CD4-positive, alpha-beta T cell treated with Interleukin-10 for 1 hour (primary cell): ENCODE data around the gene LOXHD1.

Source experiments
- DNase-seq: peaks from one replicate; pipeline ENCODE4 v3.0.0-alpha.2; 2020

The LOXHD1 gene

GRCh38 chr18:46574000-46574742 lies 82.8 kb downstream of the LOXHD1 start:
- DNase-seq, result no peak

GRCh38 chr18:46573156-46573555 lies 83.9 kb downstream of the LOXHD1 start:
- DNase-seq, result no peak

GRCh38 chr18:46571756-46572155 lies 85.3 kb downstream of the LOXHD1 start:
- DNase-seq, result no peak

GRCh38 chr18:46570666-46571065 lies 86.4 kb downstream of the LOXHD1 start:
- DNase-seq, result no peak

GRCh38 chr18:46570134-46570533 lies 86.9 kb downstream of the LOXHD1 start:
- DNase-seq, result no peak

GRCh38 chr18:46569211-46569610 lies 87.8 kb downstream of the LOXHD1 start:
- DNase-seq, result no peak

- DNase-seq, result no peak
These were observed 89.8 kb downstream of the LOXHD1 start for GRCh38 chr18:46567196-46567595.

- no peak for DNase-seq
These were observed 90.9 kb downstream of the LOXHD1 start for GRCh38 chr18:46566111-46566510.

GRCh38 chr18:46565256-46565655 lies 91.8 kb downstream of the LOXHD1 start:
- DNase-seq, result no peak

- no peak for DNase-seq
These were observed 93.7 kb downstream of the LOXHD1 start for GRCh38 chr18:46563317-46563716.

GRCh38 chr18:46562674-46563192 lies 94.3 kb downstream of the LOXHD1 start:
- DNase-seq, result no peak

- DNase-seq, result no peak
These were observed 96.4 kb downstream of the LOXHD1 start for GRCh38 chr18:46560671-46561045.

- no peak for DNase-seq
These were observed 96.9 kb downstream of the LOXHD1 start for GRCh38 chr18:46559946-46560670.

GRCh38 chr18:46559296-46559695 lies 97.7 kb downstream of the LOXHD1 start:
- DNase-seq, result no peak

- no peak for DNase-seq
These were observed 100.3 kb downstream of the LOXHD1 start for GRCh38 chr18:46556590-46557206.

- peak; percentile 7 for DNase-seq
These were observed 101.3 kb downstream of the LOXHD1 start for GRCh38 chr18:46555724-46556123.

- DNase-seq, result no peak
These were observed 101.8 kb downstream of the LOXHD1 start for GRCh38 chr18:46555213-46555612.

GRCh38 chr18:46554406-46555080 lies 102.5 kb downstream of the LOXHD1 start:
- DNase-seq, result no peak

- no peak for DNase-seq
These were observed 106.4 kb downstream of the LOXHD1 start for GRCh38 chr18:46550609-46551008.

- DNase-seq, result no peak
These were observed 109.5 kb downstream of the LOXHD1 start for GRCh38 chr18:46547520-46547919.

- no peak for DNase-seq
These were observed 110.8 kb downstream of the LOXHD1 start for GRCh38 chr18:46546111-46546640.

- DNase-seq, result no peak
These were observed 114.5 kb downstream of the LOXHD1 start for GRCh38 chr18:46542545-46542944.

GRCh38 chr18:46541626-46542189 lies 115.3 kb downstream of the LOXHD1 start:
- no peak for DNase-seq
